AG09319 (cell line): ENCODE results near the gene FKBP11.

ENCODE experiments used
- DNase-seq: peaks from one replicate; pipeline ENCODE4 v3.0.0-alpha.2; 2010; ENCODE audit warnings: low read depth; ENCODE audit errors: extremely low read depth
- CTCF ChIP-seq: IDR thresholded peaks from 2 replicates; pipeline ENCODE4 v1.5.1; 2011; ENCODE audit warnings: low read depth, mild to moderate bottlenecking, inconsistent platforms, low read length, moderate library complexity

The FKBP11 gene

GRCh38 chr12:48873096-48873495 is 52.2 kb downstream of the FKBP11 start:
- no peak for DNase-seq
- no peak for TF ChIP-seq CTCF
